Keratinocyte (primary cell): ENCODE measurements around the gene RPGRIP1. TPM values are rescaled to one million over a fixed set of nuclear protein-coding genes. Genes with fewer than 3 reads are reported as not detected.

Experiments
- DNase-seq: peaks from one replicate; pipeline ENCODE4 v3.0.0-alpha.2; 2011; ENCODE audit warnings: low read depth, missing footprints, low spot score
- FAIRE-seq: peaks from 2 replicates; lab custom pipeline; 2011; peaks lifted over from hg19 to GRCh38; lab: Jason Lieb, UNC
- H2AFZ ChIP-seq: 2 replicates; pipeline ENCODE4 v1.6.0; 2012; ENCODE audit warnings: low read length, control low read depth, inconsistent platforms; ENCODE audit not compliant: control insufficient read depth
- H3K27ac ChIP-seq: 2 replicates; pipeline ENCODE4 v1.5.1; 2011; ENCODE audit warnings: low read length; ENCODE audit not compliant: control insufficient read depth, insufficient read depth
- H3K27me3 ChIP-seq: 3 replicates; pipeline ENCODE4 v1.6.0; 2011; ENCODE audit warnings: low read length; ENCODE audit not compliant: control insufficient read depth, insufficient read depth; ENCODE audit errors: extremely low read depth
- H3K36me3 ChIP-seq, 2 experiments: 2 replicates in 1 of 2; 3 replicates in 1 of 2; pipeline ENCODE4 v1.5.1; 2011; ENCODE audit warnings: low read length in 2 of 2, mild to moderate bottlenecking in 1 of 2; ENCODE audit not compliant: control insufficient read depth in 2 of 2, insufficient read depth in 2 of 2; ENCODE audit errors: extremely low read depth in 1 of 2
- H3K4me1 ChIP-seq: 3 replicates; pipeline ENCODE4 v1.5.1; 2011; ENCODE audit warnings: low read length; ENCODE audit not compliant: control insufficient read depth, insufficient read depth; ENCODE audit errors: extremely low read depth
- H3K4me2 ChIP-seq: 3 replicates; pipeline ENCODE4 v1.6.0; 2011; ENCODE audit warnings: low read depth, low read length; ENCODE audit not compliant: control insufficient read depth, insufficient read depth; ENCODE audit errors: extremely low read depth
- H3K4me3 ChIP-seq, 3 experiments: fragments of 200-600 bp in 1 of 3; sonication (generic) in 1 of 3; 2 replicates in 2 of 3; 3 replicates in 1 of 3; pipeline ENCODE4 v1.5.1; 2011 to 2016; ENCODE audit warnings: low read length in 3 of 3, mild to moderate bottlenecking in 3 of 3, control low read depth in 2 of 3, inconsistent platforms in 1 of 3, low read depth in 1 of 3, mixed read lengths in 1 of 3, mixed run types in 1 of 3, moderate library complexity in 1 of 3; ENCODE audit not compliant: control insufficient read depth in 2 of 3, insufficient read depth in 2 of 3; ENCODE audit errors: extremely low read depth in 1 of 3
- H3K79me2 ChIP-seq: 2 replicates; pipeline ENCODE4 v1.6.0; 2012; ENCODE audit warnings: low read length; ENCODE audit not compliant: control insufficient read depth, insufficient read depth
- H3K9ac ChIP-seq: 3 replicates; pipeline ENCODE4 v1.6.0; 2011; ENCODE audit warnings: low read length; ENCODE audit not compliant: control insufficient read depth, insufficient read depth; ENCODE audit errors: extremely low read depth
- H3K9me1 ChIP-seq: 3 replicates; pipeline ENCODE4 v1.6.0; 2011; ENCODE audit warnings: low read length; ENCODE audit not compliant: control insufficient read depth, insufficient read depth; ENCODE audit errors: extremely low read depth
- H3K9me3 ChIP-seq: 2 replicates; pipeline ENCODE4 v1.5.1; 2012; ENCODE audit warnings: low read depth, low read length; ENCODE audit not compliant: control insufficient read depth
- H4K20me1 ChIP-seq: 3 replicates; pipeline ENCODE4 v1.6.0; 2011; ENCODE audit warnings: low read length; ENCODE audit not compliant: control insufficient read depth, insufficient read depth; ENCODE audit errors: extremely low read depth
- CTCF ChIP-seq, 3 experiments: IDR thresholded peaks in 1 of 3; conservative IDR thresholded peaks in 1 of 3; optimal IDR thresholded peaks in 1 of 3; 2 replicates in 2 of 3; 3 replicates in 1 of 3; pipeline versions ENCODE3 to v1.5.1; 2011; ENCODE audit warnings: low read length in 3 of 3, mild to moderate bottlenecking in 3 of 3, moderate library complexity in 2 of 3, control low read depth in 1 of 3, inconsistent platforms in 1 of 3; ENCODE audit not compliant: insufficient read depth in 2 of 3; ENCODE audit errors: extremely low read depth in 1 of 3
- EZH2 ChIP-seq: IDR thresholded peaks from one replicate; pipeline ENCODE4 v1.6.1; 2012; ENCODE audit warnings: inconsistent platforms, mild to moderate bottlenecking, low read length, moderate library complexity
- dilution Hi-C: fragments of 300-500 bp; cut with MboI; formaldehyde crosslinking; loops from one replicate; pipeline ENCODE4 v1.7.0; 2020; ENCODE audit warnings: low sequenced_read_pairs; ENCODE audit not compliant: extremely low pct_ligation_motif_present
- polyA plus RNA-seq, 5 experiments: library from polyadenylated mRNA; depleted of rRNA in 3 of 5; stranded (reverse) in 3 of 5; stranded (forward) in 1 of 5; unstranded in 1 of 5; fragments of >200 nt; gene quantifications; 1 replicate in 1 of 5; 2 replicates in 3 of 5; 3 replicates in 1 of 5; pipeline versions ENCODE4 v1.2.1 to v1.2.3, GENCODE V29; 2011 to 2012; ENCODE audit warnings: missing spikeins in 2 of 5, low read depth in 1 of 5, low replicate concordance in 1 of 5

RPGRIP1 gene
- polyA plus RNA-seq, 1 donor (not counting 4 experiments of a cell fraction or from before 2014, with no cell fraction given), result 0.07 TPM

DNA sequence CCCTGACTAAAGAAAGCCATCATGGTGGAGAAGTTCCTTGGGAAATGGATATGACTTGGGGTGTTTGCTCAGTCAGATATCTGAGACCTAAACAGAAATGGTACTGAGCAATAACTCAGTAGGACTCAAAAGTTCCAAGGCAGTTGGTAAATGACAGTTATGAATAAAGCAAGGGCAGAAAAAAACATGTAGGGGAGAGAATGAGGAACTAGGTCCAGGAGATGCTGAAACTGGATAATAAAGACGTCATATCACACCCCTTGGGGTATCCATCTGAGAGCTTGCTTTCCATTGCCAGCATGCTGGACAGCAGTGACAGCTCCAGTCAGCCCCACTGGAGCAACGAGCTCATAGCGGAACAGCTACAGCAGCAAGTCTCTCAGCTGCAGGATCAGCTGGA lies 37.5 kb downstream of the RPGRIP1 start:
- no peaks in the 10 kb centered on the region for H4K20me1 ChIP-seq
- H3K36me3 ChIP-seq, result no peaks in the 10 kb centered on the region
- H3K4me3 ChIP-seq, result no peak overlapping the region
- H3K79me2 ChIP-seq, result no peaks in the 10 kb centered on the region
- no peak for FAIRE-seq
- H3K27ac ChIP-seq, result no peak overlapping the region
- H3K27me3 ChIP-seq, result no peaks in the 10 kb centered on the region
- no peaks in the 10 kb centered on the region for H3K9me3 ChIP-seq
- dilution Hi-C loops, result no loop called here
- no peaks in the 10 kb centered on the region for H3K9me1 ChIP-seq
- no peak for DNase-seq
- TF ChIP-seq CTCF (optimal IDR thresholded peaks at IDR 0.05 in 1 of 3, IDR thresholded peaks at IDR 0.05 in 1 of 3, conservative IDR thresholded peaks at IDR 0.05 in 1 of 3; ENCODE audit: extremely low read depth in 1 of 3, insufficient read depth in 2 of 3, low read length in 3 of 3), result no peak
- TF ChIP-seq EZH2, result no peak
- no peaks in the 10 kb centered on the region for H3K4me1 ChIP-seq
- H3K9ac ChIP-seq, result no peak overlapping the region
- no peak overlapping the region for H2AFZ ChIP-seq
- H3K4me2 ChIP-seq, result no peak overlapping the region

DNA sequence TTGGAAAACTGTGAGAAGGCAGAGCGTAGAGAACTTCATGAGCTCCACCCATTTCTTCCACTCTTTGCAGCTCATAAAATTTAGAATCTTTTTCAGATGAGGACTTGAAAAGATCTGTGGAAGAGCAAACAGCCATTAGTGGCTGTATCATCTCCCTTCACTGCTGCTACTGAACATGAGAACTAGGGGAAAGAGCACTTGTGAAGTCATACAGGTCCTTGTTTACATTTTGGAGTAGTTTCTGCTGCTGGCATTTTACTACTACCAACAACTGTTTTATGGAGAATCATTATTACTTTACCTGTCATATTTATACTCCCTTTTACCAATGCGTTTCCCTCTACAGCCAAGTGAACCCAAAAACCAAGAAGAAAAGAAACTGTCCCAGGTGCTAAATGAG lies 41.0 kb downstream of the RPGRIP1 start:
- H3K9me3 ChIP-seq, result no peaks in the 10 kb centered on the region
- H3K9ac ChIP-seq, result no peak overlapping the region
- no peaks in the 10 kb centered on the region for H3K9me1 ChIP-seq
- no peak overlapping the region for H3K4me3 ChIP-seq
- H3K4me1 ChIP-seq, result no peaks in the 10 kb centered on the region
- H2AFZ ChIP-seq, result no peak overlapping the region
- no peak overlapping the region for H3K27ac ChIP-seq
- H3K27me3 ChIP-seq, result no peaks in the 10 kb centered on the region
- dilution Hi-C loops, result no loop called here
- no peak overlapping the region for H3K4me2 ChIP-seq
- TF ChIP-seq EZH2, result no peak
- TF ChIP-seq CTCF (optimal IDR thresholded peaks at IDR 0.05 in 1 of 3, IDR thresholded peaks at IDR 0.05 in 1 of 3, conservative IDR thresholded peaks at IDR 0.05 in 1 of 3; ENCODE audit: extremely low read depth in 1 of 3, insufficient read depth in 2 of 3, low read length in 3 of 3), result no peak
- DNase-seq (no peak), FAIRE-seq (no peak)
- H4K20me1 ChIP-seq, result no peaks in the 10 kb centered on the region
- H3K79me2 ChIP-seq, result no peaks in the 10 kb centered on the region
- no peaks in the 10 kb centered on the region for H3K36me3 ChIP-seq
